Right lobe of liver (tissue), 4 donors: Measurements from ENCODE around the gene SFRP5.

Experiments used
- CTCF ChIP-seq, 4 donors: fragments of 200-600 bp in 3 of 4; fragments of 450-650 bp in 1 of 4; IDR thresholded peaks; one replicate each; pipeline versions ENCODE4 v1.5.1 to v1.8.0; 2016 to 2022; ENCODE audit warnings: antibody characterized with exemption in 4 of 4, mild to moderate bottlenecking in 2 of 4
- POLR2A ChIP-seq: fragments of 450-650 bp; IDR thresholded peaks from one replicate; pipeline ENCODE4 v1.6.1; 2017; ENCODE audit warnings: antibody characterized with exemption, mild to moderate bottlenecking
- donor health status: DM: no; HTN: no; CAD: no.
- donor health status: DM: no; HTN: no; CAD: no.
- donor health status: DM: no; HTN: yes; CAD: no.

GRCh38 chr10:97729014-97729413, 42.8 kb downstream of the SFRP5 start:
- TF ChIP-seq CTCF (IDR thresholded peaks at IDR 0.05) (no peak), POLR2A (no peak)
